Stimulated activated CD4-positive, alpha-beta T cell treated with anti-CD3 and anti-CD28 coated beads, Interleukin-2, amount 100 ng/mL, for 48 hours (primary cell): Measurements from ENCODE around the gene WWTR1.

ENCODE experiments used
- DNase-seq, 2 donors: peaks; one replicate each; pipeline ENCODE4 v3.0.0-alpha.2; 2020

The WWTR1 gene

GRCh38 chr3:149563114-149563513 is 94.7 kb downstream of the WWTR1 start:
- no peak for DNase-seq

GRCh38 chr3:149560617-149561016 is 97.2 kb downstream of the WWTR1 start:
- no peak for DNase-seq

GRCh38 chr3:149560001-149560400 is 97.8 kb downstream of the WWTR1 start:
- DNase-seq = no peak

- DNase-seq = no peak
These were observed 98.3 kb downstream of the WWTR1 start for GRCh38 chr3:149559525-149559924.

- no peak for DNase-seq
These were observed 101.9 kb downstream of the WWTR1 start for GRCh38 chr3:149555927-149556326.

- no peak for DNase-seq
These were observed 103.0 kb downstream of the WWTR1 start for GRCh38 chr3:149554826-149555225.

GRCh38 chr3:149553781-149554451 is 103.9 kb downstream of the WWTR1 start:
- no peak for DNase-seq

GRCh38 chr3:149552700-149553099 is 105.1 kb downstream of the WWTR1 start:
- DNase-seq = no peak

GRCh38 chr3:149551500-149551899 is 106.3 kb downstream of the WWTR1 start:
- no peak for DNase-seq

- no peak for DNase-seq
These were observed 109.2 kb downstream of the WWTR1 start for GRCh38 chr3:149548669-149549065.

GRCh38 chr3:149547954-149548668 is 109.7 kb downstream of the WWTR1 start:
- no peak for DNase-seq

- no peak for DNase-seq
These were observed 110.4 kb downstream of the WWTR1 start for GRCh38 chr3:149547413-149547812.

- no peak for DNase-seq
These were observed 112.8 kb downstream of the WWTR1 start for GRCh38 chr3:149545049-149545448.

GRCh38 chr3:149542375-149543312 is 115.2 kb downstream of the WWTR1 start:
- no peak for DNase-seq

GRCh38 chr3:149541091-149541491 is 116.7 kb downstream of the WWTR1 start:
- DNase-seq = no peak

GRCh38 chr3:149538371-149538770 is 119.5 kb downstream of the WWTR1 start:
- DNase-seq = no peak

- DNase-seq = no peak
These were observed 121.4 kb downstream of the WWTR1 start for GRCh38 chr3:149536429-149536828.

- DNase-seq = no peak
These were observed 122.5 kb downstream of the WWTR1 start for GRCh38 chr3:149535333-149535685.

GRCh38 chr3:149534671-149535332 is 123.0 kb downstream of the WWTR1 start:
- DNase-seq = no peak

- DNase-seq = no peak
These were observed 123.7 kb downstream of the WWTR1 start for GRCh38 chr3:149534082-149534481.

- no peak for DNase-seq
These were observed 125.2 kb downstream of the WWTR1 start for GRCh38 chr3:149532489-149533180.

GRCh38 chr3:149529099-149529498 is 128.7 kb downstream of the WWTR1 start:
- no peak for DNase-seq

- DNase-seq = no peak
These were observed 129.5 kb downstream of the WWTR1 start for GRCh38 chr3:149528340-149528650.
